Prostate gland (tissue), 2 donors: ENCODE data around the gene SRRM2.

Experiments used
- POLR2A ChIP-seq: fragments of 450-650 bp; IDR thresholded peaks from one replicate; pipeline ENCODE4 v1.6.1; 2016; ENCODE audit warnings: antibody characterized with exemption, mild to moderate bottlenecking
- TF ChIP-seq, protein P1 (sequence below), 4 experiments: fragments of 200-600 bp in 2 of 4; fragments of 450-650 bp in 2 of 4; sonication (generic) in 2 of 4; IDR thresholded peaks; 1 replicate in 3 of 4; 2 replicates in 1 of 4; pipeline ENCODE4 v1.5.1; 2016 to 2019; ENCODE audit warnings: antibody characterized with exemption in 4 of 4, mild to moderate bottlenecking in 2 of 4, moderate library complexity in 2 of 4

DNA sequence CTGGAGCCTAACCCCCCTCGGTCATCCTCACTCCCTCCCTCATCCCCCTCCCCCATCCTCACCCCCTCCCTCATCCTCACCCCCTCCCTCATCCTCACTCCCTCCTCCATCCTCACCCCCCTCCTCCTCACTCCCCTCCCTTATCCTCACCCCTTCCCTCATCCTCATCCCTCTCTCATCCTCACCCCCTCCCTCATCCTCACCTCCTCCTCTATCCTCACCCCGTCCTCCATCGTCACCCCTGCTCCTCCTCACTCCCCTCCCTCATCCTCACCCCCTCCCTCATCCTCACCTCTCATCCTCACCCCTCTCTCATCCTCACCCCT is 34.4 kb downstream of the SRRM2 start:
- no peak for TF ChIP-seq POLR2A
- TF ChIP-seq, protein P1, sequence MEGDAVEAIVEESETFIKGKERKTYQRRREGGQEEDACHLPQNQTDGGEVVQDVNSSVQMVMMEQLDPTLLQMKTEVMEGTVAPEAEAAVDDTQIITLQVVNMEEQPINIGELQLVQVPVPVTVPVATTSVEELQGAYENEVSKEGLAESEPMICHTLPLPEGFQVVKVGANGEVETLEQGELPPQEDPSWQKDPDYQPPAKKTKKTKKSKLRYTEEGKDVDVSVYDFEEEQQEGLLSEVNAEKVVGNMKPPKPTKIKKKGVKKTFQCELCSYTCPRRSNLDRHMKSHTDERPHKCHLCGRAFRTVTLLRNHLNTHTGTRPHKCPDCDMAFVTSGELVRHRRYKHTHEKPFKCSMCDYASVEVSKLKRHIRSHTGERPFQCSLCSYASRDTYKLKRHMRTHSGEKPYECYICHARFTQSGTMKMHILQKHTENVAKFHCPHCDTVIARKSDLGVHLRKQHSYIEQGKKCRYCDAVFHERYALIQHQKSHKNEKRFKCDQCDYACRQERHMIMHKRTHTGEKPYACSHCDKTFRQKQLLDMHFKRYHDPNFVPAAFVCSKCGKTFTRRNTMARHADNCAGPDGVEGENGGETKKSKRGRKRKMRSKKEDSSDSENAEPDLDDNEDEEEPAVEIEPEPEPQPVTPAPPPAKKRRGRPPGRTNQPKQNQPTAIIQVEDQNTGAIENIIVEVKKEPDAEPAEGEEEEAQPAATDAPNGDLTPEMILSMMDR (IDR thresholded peaks at IDR 0.05), result no peak
